Stimulated activated naive CD4-positive, alpha-beta T cell treated with Interleukin-2 at 50 U/mL for 16 hours (primary cell): ENCODE data around the gene XPNPEP2.
"Not testable (repeated sequence)": the region's sequence is repeated elsewhere in the genome, so short reads cannot be mapped to it uniquely, and the experiment has no call there.

Experiments used
- DNase-seq: peaks from one replicate; lab custom pipeline; 2025; lab: John Stamatoyannopoulos, UW

Gene XPNPEP2

GRCh38 chrX:129720741-129721140, 18.0 kb upstream of the XPNPEP2 start:
- DNase-seq = no peak

- no peak for DNase-seq
Measured at GRCh38 chrX:129721414-129721813, 17.4 kb upstream of the XPNPEP2 start.

GRCh38 chrX:129721870-129722269, 16.9 kb upstream of the XPNPEP2 start:
- no peak for DNase-seq

GRCh38 chrX:129723511-129723910, 15.3 kb upstream of the XPNPEP2 start:
- no peak for DNase-seq

GRCh38 chrX:129724754-129725153, 14.0 kb upstream of the XPNPEP2 start:
- DNase-seq = no peak

GRCh38 chrX:129726307-129727111, 12.3 kb upstream of the XPNPEP2 start:
- no peak for DNase-seq

- no peak for DNase-seq
Measured at GRCh38 chrX:129728061-129728460, 10.7 kb upstream of the XPNPEP2 start.

- no peak for DNase-seq
Measured at GRCh38 chrX:129731228-129731627, 7.6 kb upstream of the XPNPEP2 start.

GRCh38 chrX:129732857-129733256, 5.9 kb upstream of the XPNPEP2 start:
- no peak for DNase-seq

GRCh38 chrX:129733335-129733734, 5.4 kb upstream of the XPNPEP2 start:
- DNase-seq = no peak

GRCh38 chrX:129736491-129736890, 2.3 kb upstream of the XPNPEP2 start:
- DNase-seq = no peak

GRCh38 chrX:129737916-129738315, 863 bp upstream of the XPNPEP2 start:
- DNase-seq = no peak

GRCh38 chrX:129739578-129739977, 799 bp downstream of the XPNPEP2 start:
- DNase-seq = no peak

- DNase-seq = no peak
Measured at GRCh38 chrX:129741880-129742758, 3.3 kb downstream of the XPNPEP2 start.

GRCh38 chrX:129742759-129743152, 4.0 kb downstream of the XPNPEP2 start:
- not testable (repeated sequence) for DNase-seq

- DNase-seq = no peak
Measured at GRCh38 chrX:129743821-129744220, 5.0 kb downstream of the XPNPEP2 start.

GRCh38 chrX:129744861-129745321, 6.1 kb downstream of the XPNPEP2 start:
- no peak for DNase-seq

GRCh38 chrX:129746557-129747470, 8.0 kb downstream of the XPNPEP2 start:
- no peak for DNase-seq

GRCh38 chrX:129747533-129747932, 8.8 kb downstream of the XPNPEP2 start:
- DNase-seq = no peak

- DNase-seq = no peak
Measured at GRCh38 chrX:129748305-129748704, 9.5 kb downstream of the XPNPEP2 start.

GRCh38 chrX:129749069-129749468, 10.3 kb downstream of the XPNPEP2 start:
- no peak for DNase-seq

GRCh38 chrX:129750971-129751370, 12.2 kb downstream of the XPNPEP2 start:
- DNase-seq = no peak
